Neural progenitor cell (in vitro differentiated cells): ENCODE results near the gene CAMKMT.

Experiments
- CTCF ChIP-seq: fragments of 200-600 bp; sonication (generic); IDR thresholded peaks from 2 replicates; pipeline ENCODE4 v1.5.1; 2017; ENCODE audit warnings: antibody characterized with exemption, mild to moderate bottlenecking
- EZH2phosphoT487 ChIP-seq: fragments of 200-600 bp; sonication (generic); IDR thresholded peaks from 2 replicates; pipeline ENCODE4 v1.6.1; 2017; ENCODE audit warnings: antibody characterized with exemption

DNA sequence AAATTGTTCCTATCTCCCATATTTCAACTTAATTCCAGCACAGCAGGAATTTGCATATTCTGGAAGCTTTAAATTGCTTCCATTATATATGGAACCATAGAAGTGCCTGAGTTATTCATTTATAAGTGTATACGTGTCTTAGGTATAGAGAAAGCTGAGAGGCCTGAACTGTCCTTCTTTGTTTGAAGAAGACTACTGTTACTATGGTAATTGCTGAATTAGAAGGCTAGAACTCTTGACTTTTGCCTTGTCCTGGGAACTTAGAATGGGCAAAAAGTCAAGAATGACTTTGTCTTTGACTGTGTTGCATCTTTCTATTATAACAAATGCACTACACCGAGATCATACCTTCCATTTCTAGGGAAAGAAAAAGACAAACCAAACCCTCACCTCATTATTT, 15.7 kb downstream of the CAMKMT start:
- no peak for TF ChIP-seq CTCF
- no peak for TF ChIP-seq EZH2phosphoT487
